Esophagus muscularis mucosa (tissue), 4 donors: ENCODE data around the gene PIK3R4. TPM values are rescaled to one million over a fixed set of nuclear protein-coding genes. Genes with fewer than 3 reads are reported as not detected.

ENCODE experiments used
- DNase-seq: peaks from one replicate; pipeline ENCODE4 v3.0.0-alpha.2; 2017; ENCODE audit errors: extremely low spot score
- H3K27ac ChIP-seq, 4 donors: fragments of 200-600 bp; sonication (generic); replicated peaks in 1 of 4; 1 replicate in 3 of 4; 2 replicates in 1 of 4; pipeline ENCODE4 v1.5.1; 2016 to 2019; ENCODE audit warnings: mild to moderate bottlenecking in 1 of 4
- H3K27me3 ChIP-seq, 4 donors: fragments of 200-600 bp; sonication (generic); one replicate each; pipeline versions ENCODE4 v1.5.1 to v1.6.0; 2016 to 2019
- H3K36me3 ChIP-seq, 4 donors: fragments of 200-600 bp; sonication (generic); one replicate each; pipeline ENCODE4 v1.5.1; 2016 to 2019
- H3K4me1 ChIP-seq, 4 donors: fragments of 200-600 bp; sonication (generic); one replicate each; pipeline ENCODE4 v1.5.1; 2016 to 2019
- H3K4me3 ChIP-seq, 4 donors: fragments of 200-600 bp; sonication (generic); 1 replicate in 2 of 4; 2 replicates in 2 of 4; pipeline ENCODE4 v1.5.1; 2016 to 2019; ENCODE audit warnings: mild to moderate bottlenecking in 4 of 4, moderate library complexity in 1 of 4
- H3K9me3 ChIP-seq, 4 donors: fragments of 200-600 bp; sonication (generic); 1 replicate in 3 of 4; 2 replicates in 1 of 4; pipeline ENCODE4 v1.5.1; 2016 to 2019
- EP300 ChIP-seq: sonication (generic); formaldehyde crosslinking; IDR thresholded peaks from one replicate; pipeline ENCODE4 v1.6.1; 2017; ENCODE audit warnings: antibody characterized with exemption
- POLR2A ChIP-seq: fragments of 450-650 bp; IDR thresholded peaks from one replicate; pipeline ENCODE4 v1.6.1; 2017; ENCODE audit warnings: antibody characterized with exemption, moderate library complexity, mild to moderate bottlenecking, low read depth
- POLR2AphosphoS5 ChIP-seq, 2 donors: sonication (generic); formaldehyde crosslinking; IDR thresholded peaks; one replicate each; pipeline ENCODE4 v1.6.1; 2017; ENCODE audit warnings: antibody characterized with exemption in 2 of 2
- WGBS: methylation state at CpG from one replicate; pipeline ENCODE4 v1.1.5; 2018; 5-methylcytosine and 5-hydroxymethylcytosine counted together
- intact Hi-C: fragments of 100-400 bp; cut with DNase I; formaldehyde crosslinking; loops from one replicate; pipeline ENCODE4 v1.15.1; 2023
- total RNA-seq, 4 donors: library from RNA; depleted of rRNA; stranded (reverse); fragments of >200 nt; gene quantifications; one replicate each; pipeline versions ENCODE4 v1.1.0 to v1.2.1, GENCODE V29; 2016
- TF ChIP-seq, protein P1 (sequence below), 3 experiments: fragments of 200-600 bp in 2 of 3; fragments of 450-650 bp in 1 of 3; sonication (generic) in 2 of 3; IDR thresholded peaks; one replicate each; pipeline ENCODE4 v1.5.1; 2017 to 2019; ENCODE audit warnings: antibody characterized with exemption in 3 of 3, mild to moderate bottlenecking in 2 of 3, moderate library complexity in 1 of 3

PIK3R4 gene
- total RNA-seq, 4 donors from 2014 or later: 30.6 to 40.0 (median 38.0) TPM

DNA sequence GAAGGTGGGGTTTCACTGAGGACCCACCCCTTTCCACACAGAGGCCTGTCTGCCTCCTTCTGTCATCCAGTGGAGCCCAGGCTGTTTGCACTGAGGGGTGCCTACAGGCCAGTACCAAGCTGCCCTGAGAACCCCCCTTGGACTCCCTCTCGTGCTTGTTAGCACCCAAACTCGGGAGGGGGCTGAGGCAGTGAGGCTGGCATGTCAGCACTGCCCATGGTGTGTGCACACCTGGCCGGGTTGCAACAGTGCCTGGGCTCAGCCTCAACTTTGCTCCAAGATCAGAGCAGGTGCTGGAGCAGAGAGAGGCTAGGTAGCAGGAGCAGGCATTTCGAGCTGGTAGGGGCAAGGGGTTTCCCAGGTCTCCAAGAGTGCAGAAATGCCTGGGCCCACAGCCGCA lies 90.0 kb downstream of the PIK3R4 start:
- Histone ChIP-seq H3K36me3 (peaks cover 0 to 9% (median 2%) of the 10 kb centered on the region in 4 donors), H3K4me3 (no peak overlapping the region), H3K27ac (no peak overlapping the region), H3K27me3 (no peaks in the 10 kb centered on the region), H3K9me3 (no peaks in the 10 kb centered on the region), H3K4me1 (peaks cover 0 to 7% (median 5%) of the 10 kb centered on the region in 4 donors)
- no CpG with 5 or more reads among the region's 5 CpGs for WGBS
- TF ChIP-seq POLR2A: no peak
- TF ChIP-seq, protein P1, sequence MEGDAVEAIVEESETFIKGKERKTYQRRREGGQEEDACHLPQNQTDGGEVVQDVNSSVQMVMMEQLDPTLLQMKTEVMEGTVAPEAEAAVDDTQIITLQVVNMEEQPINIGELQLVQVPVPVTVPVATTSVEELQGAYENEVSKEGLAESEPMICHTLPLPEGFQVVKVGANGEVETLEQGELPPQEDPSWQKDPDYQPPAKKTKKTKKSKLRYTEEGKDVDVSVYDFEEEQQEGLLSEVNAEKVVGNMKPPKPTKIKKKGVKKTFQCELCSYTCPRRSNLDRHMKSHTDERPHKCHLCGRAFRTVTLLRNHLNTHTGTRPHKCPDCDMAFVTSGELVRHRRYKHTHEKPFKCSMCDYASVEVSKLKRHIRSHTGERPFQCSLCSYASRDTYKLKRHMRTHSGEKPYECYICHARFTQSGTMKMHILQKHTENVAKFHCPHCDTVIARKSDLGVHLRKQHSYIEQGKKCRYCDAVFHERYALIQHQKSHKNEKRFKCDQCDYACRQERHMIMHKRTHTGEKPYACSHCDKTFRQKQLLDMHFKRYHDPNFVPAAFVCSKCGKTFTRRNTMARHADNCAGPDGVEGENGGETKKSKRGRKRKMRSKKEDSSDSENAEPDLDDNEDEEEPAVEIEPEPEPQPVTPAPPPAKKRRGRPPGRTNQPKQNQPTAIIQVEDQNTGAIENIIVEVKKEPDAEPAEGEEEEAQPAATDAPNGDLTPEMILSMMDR (IDR thresholded peaks at IDR 0.05): no peak
- TF ChIP-seq POLR2AphosphoS5 (IDR thresholded peaks at IDR 0.05): no peak
- no peak for TF ChIP-seq EP300
- no peak for DNase-seq
- intact Hi-C loops: no loop called here

DNA sequence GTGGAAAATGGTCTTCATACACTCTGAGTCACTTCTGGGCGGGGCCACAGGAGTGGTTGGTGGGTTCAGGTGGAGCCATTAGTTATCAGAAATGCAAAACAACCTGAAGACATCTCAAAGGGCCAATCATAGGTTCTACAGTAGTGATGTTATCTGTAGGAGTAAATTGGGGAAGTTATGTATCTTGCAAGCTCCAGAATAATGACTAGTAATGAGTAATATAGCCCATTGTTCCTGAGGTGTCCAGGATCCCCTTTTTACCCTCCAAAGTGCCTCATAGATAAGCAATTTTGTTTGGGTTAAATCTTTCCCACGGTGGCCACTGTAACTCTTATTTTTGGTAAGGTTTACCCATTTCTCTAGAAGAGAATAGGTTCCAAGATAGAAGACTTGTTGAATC lies 91.7 kb downstream of the PIK3R4 start:
- Histone ChIP-seq H3K36me3 (peaks cover 0 to 9% (median 2%) of the 10 kb centered on the region in 4 donors), H3K27ac (no peak overlapping the region), H3K9me3 (no peaks in the 10 kb centered on the region), H3K27me3 (no peaks in the 10 kb centered on the region), H3K4me3 (no peak overlapping the region), H3K4me1 (no peaks in the 10 kb centered on the region)
- no peak for TF ChIP-seq EP300
- TF ChIP-seq, protein P1 (IDR thresholded peaks at IDR 0.05): no peak
- no peak for TF ChIP-seq POLR2AphosphoS5 (IDR thresholded peaks at IDR 0.05)
- TF ChIP-seq POLR2A: no peak
- intact Hi-C loops: no loop called here
- WGBS: 87% methylated on average over 2 of the region's 2 CpGs
- DNase-seq: no peak

DNA sequence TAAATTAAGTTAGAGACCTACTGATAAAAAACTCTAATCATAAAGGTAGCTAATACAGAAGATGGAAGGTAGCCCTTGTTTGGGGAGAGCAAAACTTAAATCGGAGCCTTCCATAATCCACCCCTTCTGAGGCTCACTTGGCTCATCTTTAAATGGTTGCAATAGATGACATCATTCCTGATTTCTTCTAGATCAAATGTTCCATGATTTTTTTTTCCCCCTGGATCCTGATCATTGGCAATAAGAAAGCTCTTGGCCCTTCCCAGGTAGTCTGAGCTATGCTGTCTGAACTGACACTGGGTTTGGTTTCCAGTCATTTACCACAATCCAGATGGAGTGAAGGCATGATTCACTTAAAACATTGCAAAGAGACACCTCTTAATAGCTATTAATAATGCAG lies 92.5 kb downstream of the PIK3R4 start:
- 82% methylated on average over 1 of the region's 1 CpG for WGBS
- TF ChIP-seq, protein P1 (IDR thresholded peaks at IDR 0.05): no peak
- TF ChIP-seq POLR2AphosphoS5 (IDR thresholded peaks at IDR 0.05) (no peak), EP300 (no peak), POLR2A (no peak)
- Histone ChIP-seq H3K36me3 (peaks cover 0 to 9% (median 2%) of the 10 kb centered on the region in 4 donors), H3K4me3 (no peak overlapping the region), H3K27me3 (no peaks in the 10 kb centered on the region), H3K9me3 (no peaks in the 10 kb centered on the region), H3K27ac (no peak overlapping the region), H3K4me1 (no peaks in the 10 kb centered on the region)
- intact Hi-C loops: no loop called here
- DNase-seq: no peak

DNA sequence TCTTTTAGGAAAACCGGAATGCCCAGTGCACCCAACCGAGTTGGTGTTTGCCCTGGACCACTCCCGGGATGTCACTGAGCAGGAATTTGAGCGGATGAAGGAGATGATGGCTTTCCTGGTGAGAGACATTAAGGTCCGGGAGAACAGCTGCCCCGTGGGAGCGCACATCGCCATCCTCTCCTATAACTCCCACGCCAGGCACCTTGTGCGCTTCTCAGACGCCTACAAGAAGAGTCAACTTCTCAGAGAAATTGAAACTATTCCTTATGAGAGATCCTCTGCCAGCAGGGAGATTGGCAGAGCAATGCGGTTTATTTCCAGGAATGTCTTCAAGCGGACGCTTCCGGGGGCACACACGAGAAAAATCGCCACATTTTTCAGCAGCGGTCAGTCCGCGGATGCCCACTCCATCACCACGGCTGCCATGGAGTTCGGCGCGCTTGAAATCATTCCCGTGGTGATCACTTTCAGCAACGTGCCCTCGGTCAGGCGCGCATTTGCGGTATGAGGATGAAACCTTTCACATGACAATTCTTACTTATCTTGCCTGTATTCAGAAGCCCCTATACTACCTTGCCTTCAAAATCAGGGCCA lies 97.5 kb downstream of the PIK3R4 start:
- intact Hi-C loops: no loop called here
- TF ChIP-seq POLR2A: no peak
- TF ChIP-seq, protein P1 (IDR thresholded peaks at IDR 0.05): no peak
- TF ChIP-seq EP300: no peak
- no peak for TF ChIP-seq POLR2AphosphoS5 (IDR thresholded peaks at IDR 0.05)
- peak; percentile 70 for DNase-seq
- Histone ChIP-seq H3K27ac (no peak overlapping the region), H3K4me3 (no peak overlapping the region), H3K9me3 (no peaks in the 10 kb centered on the region), H3K36me3 (no peaks in the 10 kb centered on the region), H3K4me1 (no peaks in the 10 kb centered on the region), H3K27me3 (no peaks in the 10 kb centered on the region)
- 91% methylated on average over 30 of the region's 30 CpGs for WGBS

DNA sequence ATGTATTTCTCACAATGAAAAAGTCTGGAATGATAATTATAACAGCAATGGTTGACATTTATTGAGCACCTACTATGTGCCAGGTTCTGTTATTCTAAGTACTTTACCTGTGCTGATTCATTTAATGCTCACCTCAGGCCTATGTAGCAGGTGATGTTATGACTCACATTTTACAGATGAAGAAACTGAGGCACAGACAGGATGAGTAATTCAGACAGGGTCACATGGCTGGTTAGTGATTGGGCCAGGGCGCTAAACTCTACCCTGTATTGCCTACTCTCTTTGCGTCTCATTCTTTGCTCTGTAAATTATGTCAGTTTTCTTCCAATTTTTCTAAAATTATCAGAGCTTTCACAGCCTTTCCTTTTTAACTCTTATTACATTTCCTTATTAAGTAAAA lies 98.3 kb downstream of the PIK3R4 start:
- DNase-seq: peak; percentile 37
- H3K4me1 ChIP-seq: no peaks in the 10 kb centered on the region
- TF ChIP-seq POLR2A (no peak), EP300 (no peak), POLR2AphosphoS5 (IDR thresholded peaks at IDR 0.05) (no peak)
- TF ChIP-seq, protein P1 (IDR thresholded peaks at IDR 0.05): no peak
- 95% methylated on average over 2 of the region's 2 CpGs for WGBS
- no peak overlapping the region for H3K4me3 ChIP-seq
- no peaks in the 10 kb centered on the region for H3K36me3 ChIP-seq
- H3K27me3 ChIP-seq: no peaks in the 10 kb centered on the region
- H3K9me3 ChIP-seq: no peaks in the 10 kb centered on the region
- no peak overlapping the region for H3K27ac ChIP-seq
- intact Hi-C loops: no loop called here
